Astrocyte (in vitro differentiated cells and primary cell): ENCODE results near the gene ZBTB21. TPM values are rescaled to one million over a fixed set of nuclear protein-coding genes. Genes with fewer than 3 reads are reported as not detected.

Experiments
- DNase-seq: peaks from one replicate; pipeline ENCODE4 v3.0.0-alpha.2; 2010; ENCODE audit warnings: low read depth
- FAIRE-seq: peaks from 2 replicates; lab custom pipeline; 2011; peaks lifted over from hg19 to GRCh38; lab: Jason Lieb, UNC
- H2AFZ ChIP-seq: 2 replicates; pipeline ENCODE4 v1.6.0; 2012; ENCODE audit warnings: low read depth, low read length, inconsistent platforms
- H3K27ac ChIP-seq: 2 replicates; pipeline ENCODE4 v1.5.1; 2011; ENCODE audit warnings: low read depth, low read length, inconsistent platforms
- H3K27me3 ChIP-seq: 2 replicates; pipeline ENCODE4 v1.6.0; 2011; ENCODE audit warnings: low read length, inconsistent platforms; ENCODE audit not compliant: insufficient read depth
- H3K36me3 ChIP-seq: 2 replicates; pipeline ENCODE4 v1.5.1; 2011; ENCODE audit warnings: low read length, inconsistent platforms; ENCODE audit not compliant: insufficient read depth
- H3K4me1 ChIP-seq: 2 replicates; pipeline ENCODE4 v1.5.1; 2011; ENCODE audit warnings: low read length, inconsistent platforms; ENCODE audit not compliant: insufficient read depth
- H3K4me2 ChIP-seq: 2 replicates; pipeline ENCODE4 v1.6.0; 2012; ENCODE audit warnings: low read length, inconsistent platforms
- H3K4me3 ChIP-seq: 2 replicates; pipeline ENCODE4 v1.5.1; 2011; ENCODE audit warnings: low read depth, mild to moderate bottlenecking, low read length, inconsistent platforms; ENCODE audit not compliant: insufficient read depth
- H3K79me2 ChIP-seq: 2 replicates; pipeline ENCODE4 v1.6.0; 2012; ENCODE audit warnings: mild to moderate bottlenecking, low read length, inconsistent platforms; ENCODE audit not compliant: insufficient read depth
- H3K9ac ChIP-seq: 2 replicates; pipeline ENCODE4 v1.6.0; 2012; ENCODE audit warnings: mild to moderate bottlenecking, low read length, inconsistent platforms
- H3K9me3 ChIP-seq: 2 replicates; pipeline ENCODE4 v1.5.1; 2012; ENCODE audit warnings: low read depth, mild to moderate bottlenecking, low read length, inconsistent platforms; ENCODE audit not compliant: insufficient read depth
- H4K20me1 ChIP-seq: 2 replicates; pipeline ENCODE4 v1.6.0; 2012; ENCODE audit warnings: low read length, inconsistent platforms; ENCODE audit not compliant: insufficient read depth
- H3K27ac Mint-ChIP-seq: one replicate; pipeline ENCODE4 v1.8.0; 2021; ENCODE audit warnings: mild to moderate bottlenecking, mixed read lengths; ENCODE audit not compliant: unreplicated experiment
- H3K27me3 Mint-ChIP-seq: one replicate; pipeline ENCODE4 v1.8.0; 2021; ENCODE audit warnings: low read depth, mixed read lengths; ENCODE audit not compliant: unreplicated experiment
- H3K36me3 Mint-ChIP-seq: one replicate; pipeline ENCODE4 v1.8.0; 2021; ENCODE audit warnings: low read depth, mixed read lengths; ENCODE audit not compliant: unreplicated experiment
- H3K4me1 Mint-ChIP-seq: one replicate; pipeline ENCODE4 v1.8.0; 2021; ENCODE audit warnings: low read depth, mixed read lengths; ENCODE audit not compliant: unreplicated experiment
- H3K4me3 Mint-ChIP-seq: one replicate; pipeline ENCODE4 v1.8.0; 2021; ENCODE audit warnings: mild to moderate bottlenecking, moderate library complexity, mixed read lengths; ENCODE audit not compliant: unreplicated experiment
- H3K9me3 Mint-ChIP-seq: one replicate; pipeline ENCODE4 v1.8.0; 2021; ENCODE audit warnings: mild to moderate bottlenecking, mixed read lengths; ENCODE audit not compliant: unreplicated experiment
- EZH2 ChIP-seq: IDR thresholded peaks from 2 replicates; pipeline ENCODE4 v1.6.1; 2012; ENCODE audit warnings: mild to moderate bottlenecking, low read length, inconsistent platforms; ENCODE audit not compliant: insufficient read depth
- total RNA-seq: library from RNA; stranded (reverse); gene quantifications from 2 replicates; pipeline ENCODE4 v1.2.1, GENCODE V29; 2021
- TF ChIP-seq, protein P1 (sequence below): IDR thresholded peaks from 2 replicates; pipeline ENCODE4 v1.5.1; 2011; ENCODE audit warnings: low read depth, mild to moderate bottlenecking, inconsistent platforms, low read length, moderate library complexity; ENCODE audit not compliant: insufficient read depth

The ZBTB21 gene
- total RNA-seq, 1 donor from 2014 or later = 20.5 TPM

DNA sequence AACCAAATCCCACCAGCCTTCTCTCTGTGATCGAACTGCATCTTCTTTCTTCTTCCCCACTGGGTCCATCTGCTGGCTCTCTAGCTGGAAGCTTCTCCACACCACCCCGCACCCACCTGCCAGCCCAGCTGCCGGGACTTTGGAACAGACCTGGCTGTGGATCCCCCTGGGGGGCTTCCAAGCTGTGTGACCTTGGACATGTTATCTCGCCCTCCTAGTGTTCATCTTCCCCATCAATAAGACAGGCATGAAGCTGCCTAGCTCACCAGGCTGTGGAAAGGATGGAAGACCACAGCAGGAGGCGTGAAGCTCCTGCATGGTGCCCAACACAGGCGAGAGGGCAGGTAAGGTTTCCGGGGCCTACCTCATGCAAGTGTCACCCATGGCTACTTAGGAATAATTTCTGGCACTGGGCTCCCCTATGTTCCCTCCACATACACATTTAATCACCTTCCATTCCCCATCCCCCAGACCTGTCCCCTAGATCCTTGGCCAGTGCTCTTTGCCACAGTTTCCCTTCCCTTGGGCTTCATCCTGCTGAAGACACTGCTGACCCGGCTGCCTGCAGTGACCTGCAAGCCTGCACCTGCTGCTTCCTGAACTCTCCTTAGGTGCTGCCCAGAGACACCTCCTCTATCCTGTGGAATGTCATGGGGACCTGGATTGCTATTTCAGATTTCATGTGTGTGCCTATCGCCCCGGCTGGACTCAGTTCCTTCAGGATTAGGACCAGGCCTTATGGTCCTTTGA is 43.1 kb downstream of the ZBTB21 start:
- no peaks in the 10 kb centered on the region for H3K9me3 ChIP-seq
- no peak overlapping the region for H3K4me3 ChIP-seq
- H2AFZ ChIP-seq = no peak overlapping the region
- no peaks in the 10 kb centered on the region for H3K36me3 Mint-ChIP-seq
- peaks cover 3% of the 10 kb centered on the region for H3K27me3 ChIP-seq
- H3K36me3 ChIP-seq = no peaks in the 10 kb centered on the region
- H3K4me1 Mint-ChIP-seq = no peaks in the 10 kb centered on the region
- no peak for FAIRE-seq
- H3K79me2 ChIP-seq = no peaks in the 10 kb centered on the region
- no peaks in the 10 kb centered on the region for H4K20me1 ChIP-seq
- DNase-seq = no peak
- H3K9ac ChIP-seq = no peak overlapping the region
- H3K9me3 Mint-ChIP-seq = peaks cover 6% of the 10 kb centered on the region
- H3K27me3 Mint-ChIP-seq = peaks cover 35% of the 10 kb centered on the region
- H3K27ac Mint-ChIP-seq = no peak overlapping the region
- no peak overlapping the region for H3K4me3 Mint-ChIP-seq
- no peak overlapping the region for H3K4me2 ChIP-seq
- H3K27ac ChIP-seq = no peak overlapping the region
- H3K4me1 ChIP-seq = peaks cover 5% of the 10 kb centered on the region
- no peak for TF ChIP-seq EZH2
- TF ChIP-seq, protein P1, sequence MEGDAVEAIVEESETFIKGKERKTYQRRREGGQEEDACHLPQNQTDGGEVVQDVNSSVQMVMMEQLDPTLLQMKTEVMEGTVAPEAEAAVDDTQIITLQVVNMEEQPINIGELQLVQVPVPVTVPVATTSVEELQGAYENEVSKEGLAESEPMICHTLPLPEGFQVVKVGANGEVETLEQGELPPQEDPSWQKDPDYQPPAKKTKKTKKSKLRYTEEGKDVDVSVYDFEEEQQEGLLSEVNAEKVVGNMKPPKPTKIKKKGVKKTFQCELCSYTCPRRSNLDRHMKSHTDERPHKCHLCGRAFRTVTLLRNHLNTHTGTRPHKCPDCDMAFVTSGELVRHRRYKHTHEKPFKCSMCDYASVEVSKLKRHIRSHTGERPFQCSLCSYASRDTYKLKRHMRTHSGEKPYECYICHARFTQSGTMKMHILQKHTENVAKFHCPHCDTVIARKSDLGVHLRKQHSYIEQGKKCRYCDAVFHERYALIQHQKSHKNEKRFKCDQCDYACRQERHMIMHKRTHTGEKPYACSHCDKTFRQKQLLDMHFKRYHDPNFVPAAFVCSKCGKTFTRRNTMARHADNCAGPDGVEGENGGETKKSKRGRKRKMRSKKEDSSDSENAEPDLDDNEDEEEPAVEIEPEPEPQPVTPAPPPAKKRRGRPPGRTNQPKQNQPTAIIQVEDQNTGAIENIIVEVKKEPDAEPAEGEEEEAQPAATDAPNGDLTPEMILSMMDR = no peak

- no peak overlapping the region for H3K4me3 ChIP-seq
- H3K9ac ChIP-seq = no peak overlapping the region
- peaks cover 5% of the 10 kb centered on the region for H3K4me1 ChIP-seq
- H3K27ac ChIP-seq = no peak overlapping the region
- H3K4me2 ChIP-seq = no peak overlapping the region
- H2AFZ ChIP-seq = no peak overlapping the region
- Mint-ChIP-seq H3K36me3 (no peaks in the 10 kb centered on the region), H3K27me3 (peaks cover 38% of the 10 kb centered on the region), H3K4me1 (no peaks in the 10 kb centered on the region), H3K9me3 (peaks cover 6% of the 10 kb centered on the region), H3K4me3 (no peak overlapping the region), H3K27ac (no peak overlapping the region)
- TF ChIP-seq, protein P1 = no peak
- TF ChIP-seq EZH2 = no peak
- H3K36me3 ChIP-seq = no peaks in the 10 kb centered on the region
- H3K79me2 ChIP-seq = no peaks in the 10 kb centered on the region
- H3K27me3 ChIP-seq = peaks cover 3% of the 10 kb centered on the region
- FAIRE-seq (no peak), DNase-seq (peak; percentile 41)
- H3K9me3 ChIP-seq = no peaks in the 10 kb centered on the region
- no peaks in the 10 kb centered on the region for H4K20me1 ChIP-seq
Observed at GRCh38 chr21:41966041-41966833, 43.9 kb downstream of the ZBTB21 start.
